ENCODE measurements around the gene USP4.
"Not testable (repeated sequence)": the region's sequence is repeated elsewhere in the genome, so short reads cannot be mapped to it uniquely, and the experiment has no call there.

USP4 gene

DNA sequence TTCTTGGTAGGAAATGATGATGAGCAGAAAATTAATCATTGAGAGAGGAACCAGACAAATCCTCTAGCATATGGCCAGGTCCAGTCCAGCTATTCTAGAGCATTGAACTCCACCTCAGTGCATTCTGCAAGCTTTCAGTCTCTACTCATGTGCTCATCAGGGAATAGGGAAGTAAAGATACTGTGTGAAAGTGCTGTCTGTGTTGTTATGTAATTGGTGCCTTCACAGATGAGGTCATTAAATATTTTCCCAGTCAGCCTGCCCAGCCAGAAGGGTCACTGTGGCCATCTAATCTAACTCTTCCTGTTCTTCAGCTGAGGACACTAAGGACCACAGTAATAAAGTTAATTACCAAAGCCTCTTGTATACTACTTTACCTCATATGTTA is 91.0 kb downstream of the USP4 start (continued):
- TF ChIP-seq, protein P1, sequence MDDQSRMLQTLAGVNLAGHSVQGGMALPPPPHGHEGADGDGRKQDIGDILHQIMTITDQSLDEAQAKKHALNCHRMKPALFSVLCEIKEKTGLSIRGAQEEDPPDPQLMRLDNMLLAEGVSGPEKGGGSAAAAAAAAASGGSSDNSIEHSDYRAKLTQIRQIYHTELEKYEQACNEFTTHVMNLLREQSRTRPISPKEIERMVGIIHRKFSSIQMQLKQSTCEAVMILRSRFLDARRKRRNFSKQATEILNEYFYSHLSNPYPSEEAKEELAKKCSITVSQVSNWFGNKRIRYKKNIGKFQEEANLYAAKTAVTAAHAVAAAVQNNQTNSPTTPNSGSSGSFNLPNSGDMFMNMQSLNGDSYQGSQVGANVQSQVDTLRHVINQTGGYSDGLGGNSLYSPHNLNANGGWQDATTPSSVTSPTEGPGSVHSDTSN (CRISPR knock-in tag; IDR thresholded peaks at IDR 0.05): no peak
- 0 out of 2 replicates have a peak, but pooled peaks have one; percentile 15 for TF ChIP-seq ZNF629 (tag by site-specific recombination; IDR thresholded peaks at IDR 0.05)
- TF ChIP-seq ZNF423 (tag by site-specific recombination; IDR thresholded peaks at IDR 0.05): no peak
- TF ChIP-seq ZNF311 (tag by site-specific recombination; IDR thresholded peaks at IDR 0.05; ENCODE audit: borderline replicate concordance): no peak
- TF ChIP-seq ZNF24 (tag by site-specific recombination; IDR thresholded peaks at IDR 0.05): no peak

DNA sequence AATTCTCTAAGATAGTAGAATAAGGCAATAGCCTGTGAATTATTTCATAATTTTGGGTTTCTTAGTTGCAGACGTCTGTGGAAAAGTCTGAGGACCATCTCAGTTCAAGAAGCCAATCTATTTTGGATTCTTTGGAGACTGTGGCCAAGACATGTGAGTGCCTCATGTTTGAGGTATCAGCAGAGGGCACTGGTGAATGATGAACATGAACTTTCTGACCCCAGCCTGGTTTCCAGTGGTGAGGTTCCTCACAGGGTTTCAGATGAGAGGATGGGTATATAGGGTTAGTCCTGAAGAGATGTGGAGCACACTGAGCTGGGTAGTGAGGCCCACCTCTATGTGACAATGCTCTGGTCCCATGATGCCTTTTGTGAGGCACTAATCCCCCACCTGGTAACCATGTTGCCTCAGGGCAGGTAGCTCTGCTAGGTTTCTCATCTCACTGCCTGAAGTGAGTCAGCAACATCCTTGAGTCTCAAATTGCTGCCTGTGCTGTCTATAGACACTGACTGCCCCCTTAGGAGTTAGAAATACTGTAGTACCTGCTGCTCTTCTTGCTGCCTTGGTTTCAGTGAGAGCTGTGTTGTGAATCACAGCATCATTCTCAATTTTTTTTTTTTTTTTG is 95.2 kb downstream of the USP4 start:
- CTCF ChIA-PET: interaction anchor here (1.2 kb wide), 1 partner anchor 74 kb away, joined by 4 read pairs; no protein-coding TSS in a partner anchor
- Histone ChIP-seq H3K36me3 (ENCODE audit: control insufficient read depth in 2 of 2, insufficient read depth in 1 of 2, low read length in 2 of 2) (no peaks in the 10 kb centered on the region), H3K9me3 (ENCODE audit: control insufficient read depth, insufficient read depth, low read depth, low read length) (no peaks in the 10 kb centered on the region), H3K4me1 (ENCODE audit: control insufficient read depth, insufficient read depth, low read length) (no peaks in the 10 kb centered on the region), H3K27ac (ENCODE audit: extremely low read depth, low read depth, low read length) (no peak overlapping the region), H3K4me3 (ENCODE audit: low read depth, low read length) (no peak overlapping the region)
- POLR2A ChIA-PET: no interaction called here
- TF ChIP-seq YY1 (tag by site-specific recombination; IDR thresholded peaks at IDR 0.05) (no peak), ZFP69B (tag by site-specific recombination; IDR thresholded peaks at IDR 0.05) (no peak), ZNF777 (tag by site-specific recombination; IDR thresholded peaks at IDR 0.05; ENCODE audit: borderline replicate concordance) (no peak), ZNF561 (tag by site-specific recombination; IDR thresholded peaks at IDR 0.05; ENCODE audit: borderline replicate concordance) (no peak), ZNF623 (tag by site-specific recombination; IDR thresholded peaks at IDR 0.05) (no peak), ZBTB48 (tag by site-specific recombination; IDR thresholded peaks at IDR 0.05) (no peak), ZNF174 (tag by site-specific recombination; IDR thresholded peaks at IDR 0.05) (no peak), BCL11B (tag by site-specific recombination; IDR thresholded peaks at IDR 0.05; ENCODE audit: low read depth) (no peak)
- TF ChIP-seq, protein P2, sequence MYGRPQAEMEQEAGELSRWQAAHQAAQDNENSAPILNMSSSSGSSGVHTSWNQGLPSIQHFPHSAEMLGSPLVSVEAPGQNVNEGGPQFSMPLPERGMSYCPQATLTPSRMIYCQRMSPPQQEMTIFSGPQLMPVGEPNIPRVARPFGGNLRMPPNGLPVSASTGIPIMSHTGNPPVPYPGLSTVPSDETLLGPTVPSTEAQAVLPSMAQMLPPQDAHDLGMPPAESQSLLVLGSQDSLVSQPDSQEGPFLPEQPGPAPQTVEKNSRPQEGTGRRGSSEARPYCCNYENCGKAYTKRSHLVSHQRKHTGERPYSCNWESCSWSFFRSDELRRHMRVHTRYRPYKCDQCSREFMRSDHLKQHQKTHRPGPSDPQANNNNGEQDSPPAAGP (tag by site-specific recombination; IDR thresholded peaks at IDR 0.05): no peak
- TF ChIP-seq, protein P3, sequence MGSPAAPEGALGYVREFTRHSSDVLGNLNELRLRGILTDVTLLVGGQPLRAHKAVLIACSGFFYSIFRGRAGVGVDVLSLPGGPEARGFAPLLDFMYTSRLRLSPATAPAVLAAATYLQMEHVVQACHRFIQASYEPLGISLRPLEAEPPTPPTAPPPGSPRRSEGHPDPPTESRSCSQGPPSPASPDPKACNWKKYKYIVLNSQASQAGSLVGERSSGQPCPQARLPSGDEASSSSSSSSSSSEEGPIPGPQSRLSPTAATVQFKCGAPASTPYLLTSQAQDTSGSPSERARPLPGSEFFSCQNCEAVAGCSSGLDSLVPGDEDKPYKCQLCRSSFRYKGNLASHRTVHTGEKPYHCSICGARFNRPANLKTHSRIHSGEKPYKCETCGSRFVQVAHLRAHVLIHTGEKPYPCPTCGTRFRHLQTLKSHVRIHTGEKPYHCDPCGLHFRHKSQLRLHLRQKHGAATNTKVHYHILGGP (tag by site-specific recombination; IDR thresholded peaks at IDR 0.05): no peak
- TF ChIP-seq, protein P4, sequence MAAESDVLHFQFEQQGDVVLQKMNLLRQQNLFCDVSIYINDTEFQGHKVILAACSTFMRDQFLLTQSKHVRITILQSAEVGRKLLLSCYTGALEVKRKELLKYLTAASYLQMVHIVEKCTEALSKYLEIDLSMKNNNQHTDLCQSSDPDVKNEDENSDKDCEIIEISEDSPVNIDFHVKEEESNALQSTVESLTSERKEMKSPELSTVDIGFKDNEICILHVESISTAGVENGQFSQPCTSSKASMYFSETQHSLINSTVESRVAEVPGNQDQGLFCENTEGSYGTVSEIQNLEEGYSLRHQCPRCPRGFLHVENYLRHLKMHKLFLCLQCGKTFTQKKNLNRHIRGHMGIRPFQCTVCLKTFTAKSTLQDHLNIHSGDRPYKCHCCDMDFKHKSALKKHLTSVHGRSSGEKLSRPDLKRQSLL (tag by site-specific recombination; IDR thresholded peaks at IDR 0.05): no peak
- TF ChIP-seq, protein P5, sequence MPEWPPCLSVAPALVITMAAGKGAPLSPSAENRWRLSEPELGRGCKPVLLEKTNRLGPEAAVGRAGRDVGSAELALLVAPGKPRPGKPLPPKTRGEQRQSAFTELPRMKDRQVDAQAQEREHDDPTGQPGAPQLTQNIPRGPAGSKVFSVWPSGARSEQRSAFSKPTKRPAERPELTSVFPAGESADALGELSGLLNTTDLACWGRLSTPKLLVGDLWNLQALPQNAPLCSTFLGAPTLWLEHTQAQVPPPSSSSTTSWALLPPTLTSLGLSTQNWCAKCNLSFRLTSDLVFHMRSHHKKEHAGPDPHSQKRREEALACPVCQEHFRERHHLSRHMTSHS (tag by site-specific recombination; IDR thresholded peaks at IDR 0.05): no peak

DNA sequence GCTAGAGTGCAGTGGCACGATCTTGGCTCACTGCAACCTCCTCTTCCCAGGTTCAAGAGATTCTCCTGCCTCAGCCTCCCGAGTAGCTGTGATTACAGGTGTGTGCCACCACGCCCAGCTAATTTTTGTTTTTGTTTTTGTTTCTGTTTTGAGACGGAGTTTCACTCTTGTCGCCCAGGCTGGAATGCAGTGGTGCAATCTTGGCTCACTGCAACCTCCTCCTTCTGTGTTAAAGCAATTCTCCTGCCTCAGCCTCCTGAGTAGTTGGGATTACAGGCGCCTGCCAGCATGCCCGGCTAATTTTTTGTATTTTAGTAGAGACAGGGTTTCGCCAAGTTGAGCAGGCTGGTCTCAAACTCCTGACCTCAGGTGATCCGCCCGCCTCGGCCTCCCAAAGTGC is 99.8 kb downstream of the USP4 start:
- H3K27ac ChIP-seq (ENCODE audit: extremely low read depth, low read depth, low read length); H3K4me1 ChIP-seq (ENCODE audit: control insufficient read depth, insufficient read depth, low read length); CTCF ChIA-PET; H3K9me3 ChIP-seq (ENCODE audit: control insufficient read depth, insufficient read depth, low read depth, low read length); H3K4me3 ChIP-seq (ENCODE audit: low read depth, low read length); H3K36me3 ChIP-seq (ENCODE audit: control insufficient read depth in 2 of 2, insufficient read depth in 1 of 2, low read length in 2 of 2); POLR2A ChIA-PET: not testable (repeated sequence)
